Measurements from ENCODE around the gene IKZF1. TPM values are rescaled to one million over a fixed set of nuclear protein-coding genes. Genes with fewer than 3 reads are reported as not detected.

IKZF1 gene
- total and polyA plus RNA-seq, 2 of the 13 experiments (the other 11 are each of a cell fraction or from before 2014, with no cell fraction given) = not detected

DNA sequence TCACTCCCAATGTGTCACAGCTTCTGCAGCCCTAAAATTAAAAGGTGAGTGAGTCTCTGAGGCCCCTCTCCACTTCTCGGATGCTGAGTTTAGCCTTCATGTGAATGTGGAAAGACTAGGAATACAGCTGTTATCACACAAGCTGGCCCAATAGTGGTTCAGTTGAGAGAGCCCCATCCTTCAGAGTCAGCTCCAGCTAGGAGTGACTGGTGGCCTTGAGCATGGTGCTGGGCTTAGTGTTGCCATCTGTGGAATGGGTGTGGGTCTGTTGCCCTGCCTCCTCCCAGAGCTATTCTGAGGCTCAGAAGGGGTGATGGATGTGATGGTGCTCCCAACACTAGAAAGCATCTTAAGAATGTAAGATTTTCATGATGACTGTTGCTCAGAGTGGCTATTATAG lies 89.8 kb downstream of the IKZF1 start:
- Histone ChIP-seq H3K27ac (ENCODE audit: extremely low read length, insufficient read depth, low read length) (no peak overlapping the region), H3K27me3 (ENCODE audit: control insufficient read depth in 1 of 2, insufficient read depth in 2 of 2, low read length in 2 of 2) (peaks cover 0 to 3% of the 10 kb centered on the region in 2 experiments; a peak in 1 of 5 replicates), H3K9ac (ENCODE audit: insufficient read depth, low read depth, low read length) (no peak overlapping the region), H4K20me1 (ENCODE audit: insufficient read depth, low read length) (no peaks in the 10 kb centered on the region), H3K36me3 (replicated peaks in 1 of 2; ENCODE audit: control insufficient read depth in 1 of 2, insufficient read depth in 2 of 2, low read length in 2 of 2) (no peaks in the 10 kb centered on the region), H3K4me1 (ENCODE audit: insufficient read depth, low read length) (no peaks in the 10 kb centered on the region), H3K4me2 (ENCODE audit: low read depth, low read length) (no peak overlapping the region), H2AFZ (ENCODE audit: low read length) (no peak overlapping the region), H3K4me3 (replicated peaks in 1 of 3; ENCODE audit: insufficient read depth in 1 of 3, low read depth in 2 of 3, low read length in 3 of 3) (no peak overlapping the region), H3K79me2 (ENCODE audit: insufficient read depth, low read length) (no peaks in the 10 kb centered on the region), H3K9me3 (ENCODE audit: low read length) (no peaks in the 10 kb centered on the region)
- intact Hi-C loops (cut with micrococcal nuclease; ENCODE audit: unreplicated experiment) (no loop called here), in situ Hi-C loops (cut with HindIII; ENCODE audit: extremely low pct_ligation_motif_present, low pct_unique_long_range_greater_than_20kb) (no loop called here)
- no peak for FAIRE-seq
- no TSS peak for BruUV-seq (replicated peaks)
- ATAC-seq = no peak
- POLR2A ChIA-PET = no interaction called here
- WGBS (ENCODE audit: low lambda C conversion rate) = 88% methylated on average over 1 of the region's 1 CpG
- CTCF ChIA-PET (ENCODE audit: low intra/inter-chr PET ratio, low total read pairs) = no interaction called here
- no peak for DNase-seq (ENCODE audit: low spot score)
- TF ChIP-seq ZNF629 (CRISPR knock-in tag; conservative IDR thresholded peaks at IDR 0.05) (peak; percentile 61), PHF8 (CRISPR knock-in tag; IDR thresholded peaks at IDR 0.05) (no peak), ZNF3 (CRISPR knock-in tag; IDR thresholded peaks at IDR 0.05) (no peak)

DNA sequence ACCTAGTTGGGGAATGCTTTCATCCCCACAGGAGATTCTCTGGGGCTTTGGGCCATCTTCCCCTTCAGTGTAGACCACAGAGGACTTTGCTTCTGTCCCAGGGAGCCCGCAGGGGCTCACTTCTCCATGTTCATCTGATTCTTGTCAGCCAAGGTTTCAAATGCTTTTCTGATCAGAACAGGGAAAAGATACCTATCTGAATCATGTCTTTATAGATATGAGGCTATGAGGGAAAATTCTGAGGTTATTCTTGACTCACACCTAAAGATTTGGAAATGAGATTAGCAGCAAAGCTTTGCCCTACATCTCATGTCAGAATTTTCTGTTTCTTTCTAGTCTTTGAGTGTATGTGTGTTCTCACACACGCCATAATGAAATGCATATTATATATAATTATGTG lies 92.3 kb downstream of the IKZF1 start:
- no peak for DNase-seq (ENCODE audit: low spot score)
- Histone ChIP-seq H3K79me2 (ENCODE audit: insufficient read depth, low read length) (no peaks in the 10 kb centered on the region), H3K4me2 (ENCODE audit: low read depth, low read length) (no peak overlapping the region), H2AFZ (ENCODE audit: low read length) (no peak overlapping the region), H3K27me3 (ENCODE audit: control insufficient read depth in 1 of 2, insufficient read depth in 2 of 2, low read length in 2 of 2) (peaks cover 0 to 11% of the 10 kb centered on the region in 2 experiments; a peak in 2 of 5 replicates), H4K20me1 (ENCODE audit: insufficient read depth, low read length) (no peaks in the 10 kb centered on the region), H3K9me3 (ENCODE audit: low read length) (no peaks in the 10 kb centered on the region), H3K27ac (ENCODE audit: extremely low read length, insufficient read depth, low read length) (no peak overlapping the region), H3K4me3 (replicated peaks in 1 of 3; ENCODE audit: insufficient read depth in 1 of 3, low read depth in 2 of 3, low read length in 3 of 3) (no peak overlapping the region), H3K9ac (ENCODE audit: insufficient read depth, low read depth, low read length) (no peak overlapping the region), H3K36me3 (replicated peaks in 1 of 2; ENCODE audit: control insufficient read depth in 1 of 2, insufficient read depth in 2 of 2, low read length in 2 of 2) (no peaks in the 10 kb centered on the region), H3K4me1 (ENCODE audit: insufficient read depth, low read length) (no peaks in the 10 kb centered on the region)
- no TSS peak for BruUV-seq (replicated peaks)
- POLR2A ChIA-PET = no interaction called here
- CTCF ChIA-PET (ENCODE audit: low intra/inter-chr PET ratio, low total read pairs) = no interaction called here
- no peak for TF ChIP-seq MBD4 (IDR thresholded peaks at IDR 0.05; ENCODE audit: borderline replicate concordance, low read length)
- TF ChIP-seq, protein P1, sequence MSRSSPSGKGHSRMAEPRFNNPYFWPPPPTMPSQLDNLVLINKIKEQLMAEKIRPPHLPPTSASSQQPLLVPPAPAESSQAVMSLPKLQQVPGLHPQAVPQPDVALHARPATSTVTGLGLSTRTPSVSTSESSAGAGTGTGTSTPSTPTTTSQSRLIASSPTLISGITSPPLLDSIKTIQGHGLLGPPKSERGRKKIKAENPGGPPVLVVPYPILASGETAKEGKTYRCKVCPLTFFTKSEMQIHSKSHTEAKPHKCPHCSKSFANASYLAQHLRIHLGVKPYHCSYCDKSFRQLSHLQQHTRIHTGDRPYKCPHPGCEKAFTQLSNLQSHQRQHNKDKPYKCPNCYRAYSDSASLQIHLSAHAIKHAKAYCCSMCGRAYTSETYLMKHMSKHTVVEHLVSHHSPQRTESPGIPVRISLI (CRISPR knock-in tag; IDR thresholded peaks at IDR 0.05; ENCODE audit: borderline replicate concordance) = no peak
- TF ChIP-seq ZNF234 (CRISPR knock-in tag; conservative IDR thresholded peaks at IDR 0.05) = no peak
- 1% methylated on average over 2 of the region's 2 CpGs for WGBS (ENCODE audit: low lambda C conversion rate)
- intact Hi-C loops (cut with micrococcal nuclease; ENCODE audit: unreplicated experiment) = no loop called here
- in situ Hi-C loops (cut with HindIII; ENCODE audit: extremely low pct_ligation_motif_present, low pct_unique_long_range_greater_than_20kb) = no loop called here
- no peak for FAIRE-seq
- no peak for ATAC-seq
